Fibroblast of lung (primary cell): ENCODE measurements around the gene CR1.

ENCODE experiments used
- CTCF ChIP-seq, 2 donors: IDR thresholded peaks in 1 of 2; conservative IDR thresholded peaks in 1 of 2; 1 replicate in 1 of 2; 2 replicates in 1 of 2; pipeline ENCODE4 v1.5.1; 2011 to 2012; ENCODE audit warnings: low read length in 2 of 2, control low read depth in 1 of 2, inconsistent platforms in 1 of 2, low read depth in 1 of 2, mild to moderate bottlenecking in 1 of 2
- EZH2 ChIP-seq: IDR thresholded peaks from 2 replicates; pipeline ENCODE4 v1.5.1; 2012; ENCODE audit warnings: low read length, control low read depth, mild to moderate bottlenecking; ENCODE audit errors: missing control alignments

GRCh38 chr1:207510444-207510843 lies 14.5 kb downstream of the CR1 start:
- TF ChIP-seq CTCF (conservative IDR thresholded peaks at IDR 0.05 in 1 of 2, IDR thresholded peaks at IDR 0.05 in 1 of 2; ENCODE audit: low read depth in 1 of 2, low read length in 2 of 2): no peak
- no peak for TF ChIP-seq EZH2
